H1 (cell line): ENCODE measurements around the gene BICRAL. TPM values are rescaled to one million over a fixed set of nuclear protein-coding genes. Genes with fewer than 3 reads are reported as not detected.

Experiments used
- ASH2L ChIP-seq: fragments of 200-600, 300-600 bp; sonication (generic); IDR thresholded peaks from one replicate; pipeline ENCODE4 v1.7.1; 2017; ENCODE audit warnings: low read length
- BACH1 ChIP-seq: IDR thresholded peaks from 2 replicates; pipeline ENCODE4 v1.6.1; 2012; ENCODE audit warnings: low read length, improper control_type of control experiment
- HDAC2 ChIP-seq, 2 experiments: fragments of 300-600 bp in 1 of 2; sonication (generic) in 1 of 2; IDR thresholded peaks; 2 replicates each; pipeline ENCODE4 v1.6.1; 2011 to 2012; ENCODE audit warnings: low read depth in 2 of 2, low read length in 2 of 2, mild to moderate bottlenecking in 2 of 2, moderate library complexity in 2 of 2, borderline replicate concordance in 1 of 2, inconsistent platforms in 1 of 2
- POU5F1 ChIP-seq: IDR thresholded peaks from 2 replicates; pipeline ENCODE4 v1.6.1; 2011; ENCODE audit warnings: low read depth, mild to moderate bottlenecking, low read length, moderate library complexity
- RFX5 ChIP-seq: IDR thresholded peaks from 2 replicates; pipeline ENCODE4 v1.6.1; 2011; ENCODE audit warnings: low read depth, low read length, improper control_type of control experiment, borderline replicate concordance
- TBP ChIP-seq: IDR thresholded peaks from 2 replicates; pipeline ENCODE4 v1.6.1; 2011; ENCODE audit warnings: low read depth, low read length, improper control_type of control experiment
- TCF12 ChIP-seq: IDR thresholded peaks from 2 replicates; pipeline ENCODE4 v1.6.1; 2011; ENCODE audit warnings: low read depth, mild to moderate bottlenecking, low read length
- polyA plus RNA-seq, 7 experiments: library from polyadenylated mRNA; depleted of rRNA in 3 of 7; stranded (reverse) in 5 of 7; unstranded in 2 of 7; fragments of >200 nt in 5 of 7; fragments of 200-250 nt in 2 of 7; gene quantifications; 1 replicate in 5 of 7; 2 replicates in 1 of 7; 4 replicates in 1 of 7; pipeline versions ENCODE4 v1.2.1 to v1.2.3, GENCODE V29; 2011 to 2013; ENCODE audit warnings: missing spikeins in 2 of 7, mixed read lengths in 2 of 7
- total RNA-seq: library from RNA; stranded (reverse); fragmentation: NEBNext Ultra II Directional; extraction: Animal tissue kit (Norgen Biotek cat#: 25700); gene quantifications from 2 replicates; pipeline ENCODE4 v1.2.1, GENCODE V29; 2021
- TF ChIP-seq, protein P1 (sequence below): fragments of 300-600 bp; sonication (generic); IDR thresholded peaks from 2 replicates; pipeline ENCODE4 v1.7.1; 2012; ENCODE audit warnings: low read length, moderate library complexity, mild to moderate bottlenecking, inconsistent platforms; ENCODE audit not compliant: insufficient replicate concordance
- TF ChIP-seq, protein P2 (sequence below): IDR thresholded peaks from 2 replicates; pipeline ENCODE4 v1.6.1; 2011; ENCODE audit warnings: low read depth, mild to moderate bottlenecking, low read length; ENCODE audit not compliant: insufficient read depth

The BICRAL gene
- total and polyA plus RNA-seq, 2 of the 8 experiments (the other 6 are each of a cell fraction or from before 2014, with no cell fraction given): 9.4 to 12.2 TPM

DNA sequence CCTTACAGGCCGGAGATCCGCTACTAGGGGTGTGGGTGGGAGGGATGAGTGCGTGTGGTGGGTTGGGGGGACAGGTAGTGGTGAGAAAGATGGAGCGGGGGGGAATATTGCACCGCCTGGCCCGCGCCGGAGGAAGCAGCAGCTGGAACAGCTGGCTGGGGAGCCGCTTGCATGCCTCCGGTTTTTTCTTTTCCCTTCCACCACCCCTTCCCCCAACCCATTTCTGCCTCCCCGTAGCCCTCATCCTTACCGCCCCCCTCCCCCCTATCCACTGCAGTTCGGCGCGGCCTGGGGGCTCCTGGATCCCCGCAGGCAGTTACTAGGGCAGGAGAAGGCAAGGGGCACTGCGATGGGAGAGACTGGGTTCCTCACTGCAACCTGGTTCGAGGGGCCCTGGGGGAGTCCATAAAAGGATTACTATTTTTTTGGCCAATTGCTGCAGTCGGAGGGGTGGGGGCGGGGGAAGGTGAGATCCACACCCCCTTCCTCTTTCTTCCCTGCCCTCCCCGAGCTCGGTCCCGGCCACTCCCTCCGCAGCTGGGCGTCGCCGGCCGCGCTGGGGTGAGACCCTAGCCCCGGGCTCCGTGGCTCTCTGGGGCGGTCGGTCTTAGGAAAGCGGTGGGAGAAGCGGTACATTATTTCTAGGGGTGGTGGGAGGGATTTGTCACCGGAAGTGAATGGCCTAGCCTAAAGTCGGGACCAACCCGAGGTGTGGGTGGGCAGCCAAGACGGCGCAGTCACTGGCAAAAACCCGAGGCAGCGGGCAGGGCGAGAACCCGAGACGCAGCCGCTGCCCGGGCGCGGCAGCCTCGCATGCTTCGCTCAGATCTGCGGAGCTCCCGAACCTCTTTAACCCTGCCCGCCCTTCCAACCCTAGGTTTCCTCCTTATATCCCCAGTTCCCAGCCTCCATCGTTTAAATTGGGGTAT is 35.1 kb upstream of the BICRAL start (continued):
- TF ChIP-seq, protein P1, sequence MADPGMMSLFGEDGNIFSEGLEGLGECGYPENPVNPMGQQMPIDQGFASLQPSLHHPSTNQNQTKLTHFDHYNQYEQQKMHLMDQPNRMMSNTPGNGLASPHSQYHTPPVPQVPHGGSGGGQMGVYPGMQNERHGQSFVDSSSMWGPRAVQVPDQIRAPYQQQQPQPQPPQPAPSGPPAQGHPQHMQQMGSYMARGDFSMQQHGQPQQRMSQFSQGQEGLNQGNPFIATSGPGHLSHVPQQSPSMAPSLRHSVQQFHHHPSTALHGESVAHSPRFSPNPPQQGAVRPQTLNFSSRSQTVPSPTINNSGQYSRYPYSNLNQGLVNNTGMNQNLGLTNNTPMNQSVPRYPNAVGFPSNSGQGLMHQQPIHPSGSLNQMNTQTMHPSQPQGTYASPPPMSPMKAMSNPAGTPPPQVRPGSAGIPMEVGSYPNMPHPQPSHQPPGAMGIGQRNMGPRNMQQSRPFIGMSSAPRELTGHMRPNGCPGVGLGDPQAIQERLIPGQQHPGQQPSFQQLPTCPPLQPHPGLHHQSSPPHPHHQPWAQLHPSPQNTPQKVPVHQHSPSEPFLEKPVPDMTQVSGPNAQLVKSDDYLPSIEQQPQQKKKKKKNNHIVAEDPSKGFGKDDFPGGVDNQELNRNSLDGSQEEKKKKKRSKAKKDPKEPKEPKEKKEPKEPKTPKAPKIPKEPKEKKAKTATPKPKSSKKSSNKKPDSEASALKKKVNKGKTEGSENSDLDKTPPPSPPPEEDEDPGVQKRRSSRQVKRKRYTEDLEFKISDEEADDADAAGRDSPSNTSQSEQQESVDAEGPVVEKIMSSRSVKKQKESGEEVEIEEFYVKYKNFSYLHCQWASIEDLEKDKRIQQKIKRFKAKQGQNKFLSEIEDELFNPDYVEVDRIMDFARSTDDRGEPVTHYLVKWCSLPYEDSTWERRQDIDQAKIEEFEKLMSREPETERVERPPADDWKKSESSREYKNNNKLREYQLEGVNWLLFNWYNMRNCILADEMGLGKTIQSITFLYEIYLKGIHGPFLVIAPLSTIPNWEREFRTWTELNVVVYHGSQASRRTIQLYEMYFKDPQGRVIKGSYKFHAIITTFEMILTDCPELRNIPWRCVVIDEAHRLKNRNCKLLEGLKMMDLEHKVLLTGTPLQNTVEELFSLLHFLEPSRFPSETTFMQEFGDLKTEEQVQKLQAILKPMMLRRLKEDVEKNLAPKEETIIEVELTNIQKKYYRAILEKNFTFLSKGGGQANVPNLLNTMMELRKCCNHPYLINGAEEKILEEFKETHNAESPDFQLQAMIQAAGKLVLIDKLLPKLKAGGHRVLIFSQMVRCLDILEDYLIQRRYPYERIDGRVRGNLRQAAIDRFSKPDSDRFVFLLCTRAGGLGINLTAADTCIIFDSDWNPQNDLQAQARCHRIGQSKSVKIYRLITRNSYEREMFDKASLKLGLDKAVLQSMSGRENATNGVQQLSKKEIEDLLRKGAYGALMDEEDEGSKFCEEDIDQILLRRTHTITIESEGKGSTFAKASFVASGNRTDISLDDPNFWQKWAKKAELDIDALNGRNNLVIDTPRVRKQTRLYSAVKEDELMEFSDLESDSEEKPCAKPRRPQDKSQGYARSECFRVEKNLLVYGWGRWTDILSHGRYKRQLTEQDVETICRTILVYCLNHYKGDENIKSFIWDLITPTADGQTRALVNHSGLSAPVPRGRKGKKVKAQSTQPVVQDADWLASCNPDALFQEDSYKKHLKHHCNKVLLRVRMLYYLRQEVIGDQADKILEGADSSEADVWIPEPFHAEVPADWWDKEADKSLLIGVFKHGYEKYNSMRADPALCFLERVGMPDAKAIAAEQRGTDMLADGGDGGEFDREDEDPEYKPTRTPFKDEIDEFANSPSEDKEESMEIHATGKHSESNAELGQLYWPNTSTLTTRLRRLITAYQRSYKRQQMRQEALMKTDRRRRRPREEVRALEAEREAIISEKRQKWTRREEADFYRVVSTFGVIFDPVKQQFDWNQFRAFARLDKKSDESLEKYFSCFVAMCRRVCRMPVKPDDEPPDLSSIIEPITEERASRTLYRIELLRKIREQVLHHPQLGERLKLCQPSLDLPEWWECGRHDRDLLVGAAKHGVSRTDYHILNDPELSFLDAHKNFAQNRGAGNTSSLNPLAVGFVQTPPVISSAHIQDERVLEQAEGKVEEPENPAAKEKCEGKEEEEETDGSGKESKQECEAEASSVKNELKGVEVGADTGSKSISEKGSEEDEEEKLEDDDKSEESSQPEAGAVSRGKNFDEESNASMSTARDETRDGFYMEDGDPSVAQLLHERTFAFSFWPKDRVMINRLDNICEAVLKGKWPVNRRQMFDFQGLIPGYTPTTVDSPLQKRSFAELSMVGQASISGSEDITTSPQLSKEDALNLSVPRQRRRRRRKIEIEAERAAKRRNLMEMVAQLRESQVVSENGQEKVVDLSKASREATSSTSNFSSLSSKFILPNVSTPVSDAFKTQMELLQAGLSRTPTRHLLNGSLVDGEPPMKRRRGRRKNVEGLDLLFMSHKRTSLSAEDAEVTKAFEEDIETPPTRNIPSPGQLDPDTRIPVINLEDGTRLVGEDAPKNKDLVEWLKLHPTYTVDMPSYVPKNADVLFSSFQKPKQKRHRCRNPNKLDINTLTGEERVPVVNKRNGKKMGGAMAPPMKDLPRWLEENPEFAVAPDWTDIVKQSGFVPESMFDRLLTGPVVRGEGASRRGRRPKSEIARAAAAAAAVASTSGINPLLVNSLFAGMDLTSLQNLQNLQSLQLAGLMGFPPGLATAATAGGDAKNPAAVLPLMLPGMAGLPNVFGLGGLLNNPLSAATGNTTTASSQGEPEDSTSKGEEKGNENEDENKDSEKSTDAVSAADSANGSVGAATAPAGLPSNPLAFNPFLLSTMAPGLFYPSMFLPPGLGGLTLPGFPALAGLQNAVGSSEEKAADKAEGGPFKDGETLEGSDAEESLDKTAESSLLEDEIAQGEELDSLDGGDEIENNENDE: no peak
- no peak for TF ChIP-seq RFX5
- TF ChIP-seq BACH1: no peak
- TF ChIP-seq, protein P2, sequence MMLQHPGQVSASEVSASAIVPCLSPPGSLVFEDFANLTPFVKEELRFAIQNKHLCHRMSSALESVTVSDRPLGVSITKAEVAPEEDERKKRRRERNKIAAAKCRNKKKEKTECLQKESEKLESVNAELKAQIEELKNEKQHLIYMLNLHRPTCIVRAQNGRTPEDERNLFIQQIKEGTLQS: no peak
- no peak for TF ChIP-seq ASH2L
- TF ChIP-seq TCF12: 0 out of 2 replicates have a peak, but pooled peaks have one; percentile 38
- peak; percentile 75 for TF ChIP-seq TBP
- peak in 1 of 2 experiments; percentile 18; a peak in 2 of 4 replicates for TF ChIP-seq HDAC2 (IDR thresholded peaks at IDR 0.05; ENCODE audit: borderline replicate concordance in 1 of 2, low read depth in 2 of 2, low read length in 2 of 2)
- TF ChIP-seq POU5F1: no peak
